SIG-M5 treated with dmso at 0.1 percent for 504 hours (cell line): Measurements from ENCODE around the gene ZNF521.

Source experiments
- DNase-seq: peaks from one replicate; lab custom pipeline; 2025; ENCODE audit not compliant: unreplicated experiment; lab: John Stamatoyannopoulos, UW

The ZNF521 gene

DNA sequence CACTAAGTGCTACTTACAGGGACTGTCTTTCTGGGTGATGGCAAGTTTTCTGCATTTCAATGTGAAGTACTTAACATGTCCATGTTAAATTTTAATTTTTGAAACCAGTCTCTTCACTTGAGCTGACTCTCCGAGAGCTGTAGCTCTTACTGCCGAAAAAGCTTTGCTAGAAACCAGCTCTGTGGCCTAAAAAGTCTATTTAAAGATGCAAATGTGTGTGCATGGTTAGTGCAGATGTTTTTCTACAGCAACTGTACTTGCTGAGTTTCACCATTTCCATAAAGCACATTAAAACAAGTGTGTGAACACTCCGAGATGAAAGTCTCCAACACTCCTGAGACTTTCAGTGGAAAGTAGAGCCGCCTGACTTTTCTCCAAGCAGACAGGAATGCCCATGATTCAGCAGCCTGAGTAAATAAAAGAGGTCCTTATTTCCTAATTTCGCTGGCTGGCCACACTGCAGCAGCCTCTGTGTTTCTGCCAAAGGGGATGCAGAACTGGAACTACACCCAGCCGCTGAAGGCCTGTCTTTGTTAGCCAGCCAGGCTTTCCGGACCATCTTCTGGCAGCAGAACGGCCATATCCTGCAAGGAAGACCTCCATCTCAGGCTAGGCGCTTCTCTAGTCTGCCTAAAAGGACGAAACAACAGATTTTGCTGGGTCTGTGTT, 121.2 kb downstream of the ZNF521 start:
- DNase-seq: peak; percentile 11

- DNase-seq: no peak
Observed at GRCh38 chr18:25229920-25230319, 122.0 kb downstream of the ZNF521 start.

DNA sequence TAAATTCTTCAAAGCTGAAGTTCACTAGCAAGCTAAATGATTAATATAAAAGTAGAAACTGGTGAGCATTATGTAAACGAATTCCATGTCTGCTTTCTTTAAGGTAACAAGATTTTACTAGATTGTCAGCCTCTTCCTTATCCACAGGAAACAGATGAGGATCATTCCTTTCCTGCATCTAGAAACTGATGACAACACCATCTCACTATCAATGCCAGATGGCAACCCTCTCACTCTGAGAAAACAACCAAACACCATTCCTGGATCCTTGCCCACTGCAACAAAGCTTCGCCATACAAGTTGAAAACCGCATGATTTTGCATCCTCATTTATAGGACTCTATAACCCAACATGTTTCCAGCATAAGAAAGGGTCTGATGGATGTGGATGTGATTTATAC, 122.9 kb downstream of the ZNF521 start:
- DNase-seq: no peak

- no peak for DNase-seq
Observed at GRCh38 chr18:25228410-25228809, 123.6 kb downstream of the ZNF521 start.

GRCh38 chr18:25225151-25225550, 126.8 kb downstream of the ZNF521 start:
- no peak for DNase-seq

GRCh38 chr18:25223899-25224886, 127.8 kb downstream of the ZNF521 start:
- DNase-seq: no peak

DNA sequence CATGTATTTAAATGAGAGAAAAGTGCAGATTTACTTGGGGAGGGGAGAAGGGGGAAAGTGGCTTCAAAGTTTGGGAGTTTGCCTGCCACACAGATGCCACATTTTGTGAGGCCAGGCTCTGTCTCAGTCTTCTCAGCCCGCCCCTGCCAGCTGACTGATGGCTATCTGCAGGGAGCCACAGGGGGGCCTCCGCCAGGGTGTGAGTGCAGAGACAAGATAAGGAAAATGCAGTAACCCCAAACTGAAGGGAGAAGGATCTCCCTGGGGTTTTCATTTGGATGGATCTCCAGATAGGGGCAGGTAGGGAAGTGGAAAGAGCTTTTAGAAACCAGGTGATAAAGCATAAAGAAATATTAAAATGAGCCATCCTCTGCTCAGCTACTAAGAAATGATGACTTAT, 128.8 kb downstream of the ZNF521 start:
- DNase-seq: no peak

DNA sequence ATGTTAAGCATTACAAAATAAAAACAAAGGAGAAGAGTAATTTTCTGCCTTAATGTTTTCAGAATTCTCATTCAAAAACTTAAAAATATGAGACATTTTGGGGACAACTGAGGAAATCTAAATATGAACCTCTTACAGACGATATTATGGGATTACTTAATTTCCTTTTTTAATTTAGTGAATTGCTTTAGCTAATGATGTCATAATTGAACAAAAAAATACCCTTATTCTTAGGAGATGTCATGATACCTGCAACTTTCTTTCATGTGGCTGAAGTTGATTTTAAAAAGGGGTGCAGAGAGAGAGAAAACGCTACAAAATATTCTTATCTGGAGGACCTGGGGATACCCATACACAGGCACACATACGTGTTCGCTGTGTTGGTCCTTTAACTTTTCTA, 129.3 kb downstream of the ZNF521 start:
- no peak for DNase-seq

GRCh38 chr18:25210622-25211021, 141.3 kb downstream of the ZNF521 start:
- DNase-seq: no peak

DNA sequence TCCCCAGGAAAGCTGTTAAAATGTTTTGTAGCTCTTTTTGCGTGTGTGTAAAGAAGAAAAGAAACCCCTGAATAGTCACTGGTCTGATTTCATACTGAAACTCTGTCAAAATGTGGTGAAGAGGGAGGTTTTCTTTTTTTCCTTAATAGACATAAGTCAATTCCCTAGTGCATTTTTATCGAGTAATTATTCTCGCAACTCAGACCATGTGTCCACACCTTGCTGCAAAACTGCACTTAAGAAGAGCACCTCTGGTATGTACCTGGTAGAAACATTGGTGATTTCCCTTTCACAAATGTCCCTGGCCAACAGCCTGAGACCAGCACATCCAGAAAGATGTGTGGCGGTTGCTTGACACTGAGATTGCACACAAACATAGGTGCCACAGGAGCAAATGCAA, 159.9 kb downstream of the ZNF521 start:
- no peak for DNase-seq

- no peak for DNase-seq
Observed at GRCh38 chr18:25190472-25190871, 161.5 kb downstream of the ZNF521 start.

DNA sequence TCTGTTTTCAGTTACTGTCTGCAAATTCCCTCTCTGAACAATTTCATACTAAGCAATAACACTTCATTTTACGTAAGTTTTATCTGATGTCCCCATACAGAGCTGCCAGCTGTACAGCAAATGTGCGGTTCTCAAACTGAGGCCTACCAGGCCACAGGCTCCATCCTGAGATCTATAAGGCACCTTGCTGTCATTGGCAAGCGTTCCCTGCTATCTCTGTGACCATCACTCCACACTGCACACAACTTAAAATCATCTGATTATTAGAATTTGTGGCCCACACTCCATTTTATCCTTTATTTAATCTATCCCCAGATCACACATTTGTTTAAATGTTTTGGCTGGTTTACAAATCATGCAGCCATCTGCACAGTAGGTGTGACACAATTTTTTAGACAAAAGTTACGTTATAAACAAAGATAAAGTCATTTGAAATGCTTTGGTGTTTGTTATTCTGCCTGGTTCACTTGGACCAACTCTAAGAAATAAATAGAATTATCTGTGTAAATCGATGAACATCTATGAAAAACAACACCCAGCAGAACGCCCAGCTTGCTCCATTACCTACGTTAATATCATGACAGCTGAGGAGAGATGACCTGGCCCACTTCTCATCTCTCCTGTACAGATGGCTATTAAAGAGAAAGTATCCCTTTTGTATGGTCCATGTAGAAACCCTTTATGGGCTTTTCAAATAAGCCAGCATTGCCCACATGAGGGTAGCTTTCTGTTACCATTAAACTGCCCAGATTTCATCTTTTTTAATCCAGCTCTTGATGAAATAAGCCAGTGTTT, 162.4 kb downstream of the ZNF521 start:
- DNase-seq: no peak

DNA sequence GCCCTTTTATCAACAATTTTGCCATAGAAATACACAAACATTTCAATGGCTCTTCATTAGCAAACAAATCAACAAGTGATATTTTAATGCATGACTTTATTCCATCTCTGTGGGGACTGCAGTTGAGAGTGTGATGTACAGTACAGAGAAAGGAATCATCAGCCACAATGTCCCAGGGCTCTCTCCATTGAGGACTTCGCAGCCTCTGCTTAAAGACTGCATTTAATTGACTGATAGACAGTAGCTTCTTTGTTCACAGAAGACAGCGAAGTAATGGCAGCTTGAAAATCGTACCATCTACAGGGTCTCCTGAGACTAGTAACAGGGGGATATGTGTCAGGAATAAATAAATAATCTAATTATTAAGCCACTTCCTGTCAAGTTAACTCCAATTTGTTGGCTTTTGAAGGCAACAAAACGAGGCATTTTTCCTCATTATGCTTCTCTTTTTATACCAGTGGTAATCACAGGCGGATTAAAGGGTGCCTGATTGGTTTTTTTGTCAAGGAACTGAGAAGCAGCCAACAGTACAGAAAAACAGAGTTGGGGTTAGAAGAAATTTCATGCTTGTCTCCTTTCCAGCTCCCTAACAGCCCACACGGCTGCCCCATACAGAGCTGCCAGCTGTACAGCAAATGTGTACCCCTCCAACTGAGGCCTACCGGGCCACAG, 164.3 kb downstream of the ZNF521 start:
- no peak for DNase-seq

GRCh38 chr18:25186871-25187270, 165.1 kb downstream of the ZNF521 start:
- DNase-seq: no peak

DNA sequence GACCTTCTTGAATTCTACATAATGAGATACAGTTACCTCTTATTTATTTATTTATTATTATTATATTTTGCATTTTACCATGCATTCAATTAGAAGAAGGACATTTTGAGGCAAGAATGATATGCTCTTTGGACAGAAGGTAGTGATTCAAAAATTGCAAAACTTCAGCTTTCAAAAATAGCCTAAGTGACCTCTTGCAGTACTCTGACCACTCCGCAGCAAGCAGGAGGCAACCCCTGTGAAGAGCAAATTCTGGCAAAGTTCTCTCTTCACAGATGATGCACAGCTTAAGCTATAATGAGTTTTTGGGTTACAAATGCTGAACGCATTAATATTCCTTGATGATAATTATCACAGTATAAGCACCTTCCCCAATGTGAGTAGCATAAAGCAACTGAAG, 170.0 kb downstream of the ZNF521 start:
- no peak for DNase-seq

DNA sequence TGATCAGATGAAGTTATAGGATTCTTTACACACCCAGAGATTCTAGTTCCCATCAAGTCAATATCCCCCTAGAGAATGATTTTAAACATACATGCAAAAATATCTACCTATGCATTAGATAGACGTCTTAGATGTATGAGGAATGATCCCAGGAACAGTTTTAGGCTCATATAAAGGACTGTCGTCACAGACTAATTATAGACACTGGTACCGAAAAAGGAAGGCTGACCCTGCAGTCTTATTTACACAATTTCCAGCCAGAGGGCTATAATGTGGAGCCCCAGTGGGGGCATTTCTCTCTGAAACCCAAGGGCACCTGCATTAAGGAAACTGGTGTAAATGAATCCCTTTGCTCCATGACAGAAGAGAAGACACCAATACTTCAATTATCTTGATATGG, 170.4 kb downstream of the ZNF521 start:
- DNase-seq: no peak

- no peak for DNase-seq
Observed at GRCh38 chr18:25180973-25181548, 170.9 kb downstream of the ZNF521 start.

DNA sequence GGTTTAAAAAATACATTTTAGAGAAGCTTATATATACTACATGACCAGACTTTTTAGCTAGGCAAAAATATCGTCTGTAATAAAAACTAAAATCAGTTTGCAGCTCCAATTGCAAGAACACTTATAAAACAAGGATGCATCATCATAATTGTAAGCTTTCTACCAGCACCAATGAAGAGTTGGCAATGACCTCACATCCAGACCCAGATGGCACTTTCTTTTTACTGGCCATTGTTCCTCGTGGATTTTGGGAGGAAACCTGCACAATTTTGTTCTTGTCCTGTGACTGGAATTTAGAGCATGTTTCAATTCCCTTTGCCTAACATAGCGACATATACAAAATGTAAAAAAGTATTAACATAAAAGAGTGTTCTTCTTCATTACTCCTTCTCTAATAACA, 174.3 kb downstream of the ZNF521 start:
- no peak for DNase-seq

- no peak for DNase-seq
Observed at GRCh38 chr18:25176518-25177042, 175.4 kb downstream of the ZNF521 start.
